ENCODE measurements around the gene HS6ST2.
A peak's percentile ranks its signal among the peaks of the same experiment; 100 is the strongest.
"Not testable (repeated sequence)": the region's sequence is repeated elsewhere in the genome, so short reads cannot be mapped to it uniquely, and the experiment has no call there.

HS6ST2 gene

DNA sequence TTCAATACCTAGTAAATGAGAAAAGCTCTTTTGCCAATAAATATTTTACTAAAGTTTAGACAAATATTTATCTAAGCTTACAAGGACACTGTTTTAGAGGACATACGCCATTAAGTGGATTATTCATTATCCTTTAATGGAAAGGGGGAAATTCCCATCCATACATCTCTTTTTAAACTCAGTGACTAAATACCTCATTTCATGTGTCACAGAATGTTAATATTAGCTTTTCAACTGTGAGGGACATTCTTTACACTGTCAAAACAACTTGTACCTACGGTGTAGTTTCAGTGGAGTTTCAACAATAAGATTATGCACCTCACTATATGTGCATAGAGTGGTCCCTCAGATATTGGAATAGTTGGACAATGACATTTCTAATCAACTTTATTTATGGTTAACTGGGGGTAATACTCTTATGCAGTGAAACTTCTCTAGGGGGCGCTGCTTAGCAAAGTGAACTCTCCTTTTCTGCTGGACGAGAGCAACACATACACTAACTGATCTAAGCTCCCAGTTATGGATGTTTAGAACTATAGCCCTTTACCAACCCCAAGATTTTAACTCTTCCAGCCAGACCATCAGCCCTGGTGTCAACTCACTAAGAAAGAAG is 9.7 kb downstream of the HS6ST2 start:
- Histone ChIP-seq H3K79me2 (ENCODE audit: insufficient read depth, low read length) (no peaks in the 10 kb centered on the region), H2AFZ (ENCODE audit: low read length) (no peak overlapping the region)
- no peak for TF ChIP-seq EZH2 (IDR thresholded peaks at IDR 0.05; ENCODE audit: borderline replicate concordance, low read length)
- TF ChIP-seq, protein P1, sequence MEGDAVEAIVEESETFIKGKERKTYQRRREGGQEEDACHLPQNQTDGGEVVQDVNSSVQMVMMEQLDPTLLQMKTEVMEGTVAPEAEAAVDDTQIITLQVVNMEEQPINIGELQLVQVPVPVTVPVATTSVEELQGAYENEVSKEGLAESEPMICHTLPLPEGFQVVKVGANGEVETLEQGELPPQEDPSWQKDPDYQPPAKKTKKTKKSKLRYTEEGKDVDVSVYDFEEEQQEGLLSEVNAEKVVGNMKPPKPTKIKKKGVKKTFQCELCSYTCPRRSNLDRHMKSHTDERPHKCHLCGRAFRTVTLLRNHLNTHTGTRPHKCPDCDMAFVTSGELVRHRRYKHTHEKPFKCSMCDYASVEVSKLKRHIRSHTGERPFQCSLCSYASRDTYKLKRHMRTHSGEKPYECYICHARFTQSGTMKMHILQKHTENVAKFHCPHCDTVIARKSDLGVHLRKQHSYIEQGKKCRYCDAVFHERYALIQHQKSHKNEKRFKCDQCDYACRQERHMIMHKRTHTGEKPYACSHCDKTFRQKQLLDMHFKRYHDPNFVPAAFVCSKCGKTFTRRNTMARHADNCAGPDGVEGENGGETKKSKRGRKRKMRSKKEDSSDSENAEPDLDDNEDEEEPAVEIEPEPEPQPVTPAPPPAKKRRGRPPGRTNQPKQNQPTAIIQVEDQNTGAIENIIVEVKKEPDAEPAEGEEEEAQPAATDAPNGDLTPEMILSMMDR (IDR thresholded peaks at IDR 0.05; ENCODE audit: low read length) = peak; percentile 42; the same call in 1 of the 2 replicates

DNA sequence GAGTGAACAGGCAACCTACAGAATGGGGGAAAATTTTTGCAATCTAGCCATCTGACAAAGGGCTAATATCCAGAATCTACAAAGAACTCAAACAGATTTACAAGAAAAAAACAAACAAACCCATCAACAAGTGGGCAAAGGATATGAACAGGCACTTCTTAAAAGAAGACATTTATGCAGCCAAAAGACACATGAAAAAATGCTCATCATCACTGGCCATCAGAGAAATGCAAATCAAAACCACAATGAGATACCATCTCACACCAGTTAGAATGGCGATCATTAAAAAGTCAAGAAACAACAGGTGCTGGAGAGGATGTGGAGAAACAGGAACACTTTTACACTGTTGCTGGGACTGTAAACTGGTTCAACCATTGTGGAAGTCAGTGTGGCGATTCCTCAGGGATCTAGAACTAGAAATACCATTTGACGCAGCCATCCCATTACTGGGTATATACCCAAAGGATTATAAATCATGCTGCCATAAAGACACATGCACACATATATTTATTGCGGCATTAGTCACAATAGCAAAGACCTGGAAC is 13.3 kb downstream of the HS6ST2 start:
- H2AFZ ChIP-seq (ENCODE audit: low read length); H3K4me3 ChIP-seq (ENCODE audit: low read depth, low read length, poor library complexity, severe bottlenecking); H3K4me2 ChIP-seq (ENCODE audit: low read length); H3K36me3 ChIP-seq (ENCODE audit: insufficient read depth, low read length); H3K79me2 ChIP-seq (ENCODE audit: insufficient read depth, low read length); H3K27ac ChIP-seq (ENCODE audit: low read depth, low read length, poor library complexity, severe bottlenecking); H3K9me2 ChIP-seq (ENCODE audit: low read depth, low read length); H3K9me3 ChIP-seq (ENCODE audit: low read length); H4K20me1 ChIP-seq (ENCODE audit: insufficient read depth, low read length); H3K9ac ChIP-seq (ENCODE audit: low read length); H3F3A ChIP-seq (ENCODE audit: insufficient read depth, low read length); H3K27me3 ChIP-seq (ENCODE audit: insufficient read depth, low read length); H3K4me1 ChIP-seq (ENCODE audit: insufficient read depth, low read length, severe bottlenecking): not testable (repeated sequence)

More for the DNA sequence above, 9.7 kb downstream of the HS6ST2 start:
- Histone ChIP-seq H3F3A (ENCODE audit: insufficient read depth, low read length) (no peaks in the 10 kb centered on the region), H3K4me2 (ENCODE audit: low read length) (no peak overlapping the region), H3K27me3 (ENCODE audit: insufficient read depth, low read length) (no peaks in the 10 kb centered on the region), H3K4me3 (ENCODE audit: low read depth, low read length, poor library complexity, severe bottlenecking) (no peak overlapping the region), H3K27ac (ENCODE audit: low read depth, low read length, poor library complexity, severe bottlenecking) (no peak overlapping the region), H3K9me3 (ENCODE audit: low read length) (no peaks in the 10 kb centered on the region), H3K9me2 (ENCODE audit: low read depth, low read length) (no peaks in the 10 kb centered on the region), H3K9ac (ENCODE audit: low read length) (no peak overlapping the region), H4K20me1 (ENCODE audit: insufficient read depth, low read length) (no peaks in the 10 kb centered on the region), H3K4me1 (ENCODE audit: insufficient read depth, low read length, severe bottlenecking) (no peaks in the 10 kb centered on the region), H3K36me3 (ENCODE audit: insufficient read depth, low read length) (no peaks in the 10 kb centered on the region)

DNA sequence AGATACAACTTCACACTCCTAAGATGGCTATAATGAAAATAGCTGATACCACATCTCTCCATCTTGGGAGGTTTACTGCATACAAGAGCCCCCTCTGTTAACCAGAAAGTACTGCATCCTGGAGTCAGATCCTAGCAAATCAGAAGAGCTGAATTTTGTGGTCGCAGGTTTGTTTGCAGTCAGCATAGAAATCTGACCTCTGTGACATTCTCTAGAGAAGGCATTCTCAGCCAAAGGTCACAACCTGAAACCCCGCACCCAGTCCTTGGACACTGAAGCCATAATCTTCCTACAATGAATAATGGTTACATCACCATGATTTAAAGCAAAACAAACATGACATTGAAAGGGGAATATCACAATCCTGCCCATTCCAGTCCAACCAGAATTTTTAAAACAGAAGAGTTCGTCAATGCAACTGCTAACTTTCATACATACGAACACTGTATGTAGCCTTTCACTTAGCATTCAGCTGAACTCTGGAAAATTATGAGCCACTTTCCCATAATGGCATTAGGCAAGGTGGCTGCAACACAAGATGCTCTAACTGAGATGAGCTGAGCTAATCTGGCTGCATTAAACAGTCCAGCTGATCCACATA is 17.6 kb downstream of the HS6ST2 start:
- Histone ChIP-seq H3K9me3 (ENCODE audit: low read length) (no peaks in the 10 kb centered on the region), H3K9ac (ENCODE audit: low read length) (no peak overlapping the region), H3K9me2 (ENCODE audit: low read depth, low read length) (no peaks in the 10 kb centered on the region), H3K36me3 (ENCODE audit: insufficient read depth, low read length) (no peaks in the 10 kb centered on the region), H3K4me2 (ENCODE audit: low read length) (no peak overlapping the region), H3K4me3 (ENCODE audit: low read depth, low read length, poor library complexity, severe bottlenecking) (no peak overlapping the region), H3F3A (ENCODE audit: insufficient read depth, low read length) (no peaks in the 10 kb centered on the region), H3K27me3 (ENCODE audit: insufficient read depth, low read length) (no peaks in the 10 kb centered on the region), H3K27ac (ENCODE audit: low read depth, low read length, poor library complexity, severe bottlenecking) (no peak overlapping the region), H3K4me1 (ENCODE audit: insufficient read depth, low read length, severe bottlenecking) (no peaks in the 10 kb centered on the region), H4K20me1 (ENCODE audit: insufficient read depth, low read length) (no peaks in the 10 kb centered on the region), H3K79me2 (ENCODE audit: insufficient read depth, low read length) (no peaks in the 10 kb centered on the region), H2AFZ (ENCODE audit: low read length) (no peak overlapping the region)
- no peak for TF ChIP-seq EZH2 (IDR thresholded peaks at IDR 0.05; ENCODE audit: borderline replicate concordance, low read length)
- TF ChIP-seq, protein P1 (IDR thresholded peaks at IDR 0.05; ENCODE audit: low read length) = no peak
